ENCODE results near the gene MYRIP.

- no peak for TF ChIP-seq CTCF (IDR thresholded peaks at IDR 0.05)
- TF ChIP-seq POLR2A (IDR thresholded peaks at IDR 0.05): no peak
Observed at GRCh38 chr3:39911465-39912309, 102.3 kb downstream of the MYRIP start.

Data from testis (tissue), 2 donors.